Cardiac muscle cell (in vitro differentiated cells and primary cell): Measurements from ENCODE around the gene THRSP. TPM values are rescaled to one million over a fixed set of nuclear protein-coding genes. Genes with fewer than 3 reads are reported as not detected.

ENCODE experiments used
- DNase-seq, 2 donors: peaks; one replicate each; pipeline versions ENCODE4 v3.0.0 to v3.0.0-alpha.2; 2010 to 2017; ENCODE audit warnings: low read depth in 1 of 2, low spot score in 1 of 2
- H3K27ac ChIP-seq: fragments of 200-600 bp; sonication (generic); 2 replicates; pipeline ENCODE4 v1.5.1; 2016
- H3K27me3 ChIP-seq: fragments of 200-600 bp; sonication (generic); 2 replicates; pipeline ENCODE4 v1.6.0; 2016; ENCODE audit warnings: control low read depth
- H3K36me3 ChIP-seq: fragments of 200-600 bp; sonication (generic); 2 replicates; pipeline ENCODE4 v1.5.1; 2016; ENCODE audit warnings: control low read depth
- H3K4me1 ChIP-seq: fragments of 200-600 bp; sonication (generic); 2 replicates; pipeline ENCODE4 v1.8.1; 2017; ENCODE audit warnings: low read depth, mild to moderate bottlenecking, mixed run types
- H3K4me3 ChIP-seq: fragments of 200-600 bp; sonication (generic); 2 replicates; pipeline ENCODE4 v1.5.1; 2016; ENCODE audit warnings: mild to moderate bottlenecking
- H3K9me3 ChIP-seq: fragments of 200-600 bp; sonication (generic); 2 replicates; pipeline ENCODE4 v1.5.1; 2017; ENCODE audit warnings: low read depth, mild to moderate bottlenecking, control low read depth
- polyA plus RNA-seq: library from polyadenylated mRNA; unstranded; fragments of >200 nt; fragmentation: Nextera tagmentation; extraction: Ambion mirVana; gene quantifications from 2 replicates; pipeline ENCODE4 v1.2.1, GENCODE V29; 2016
- total RNA-seq: library from RNA; depleted of rRNA; stranded (reverse); fragments of >200 nt; gene quantifications from 2 replicates; pipeline ENCODE4 v1.2.3, GENCODE V29; 2016
- TF ChIP-seq, protein P1 (sequence below): IDR thresholded peaks from 2 replicates; pipeline ENCODE4 v1.5.1; 2012; ENCODE audit warnings: low read depth, mild to moderate bottlenecking, low read length

THRSP gene
- total and polyA plus RNA-seq, 2 experiments from 2014 or later = not detected

GRCh38 chr11:78078218-78079167 lies 14.8 kb downstream of the THRSP start:
- Histone ChIP-seq H3K36me3 (no peaks in the 10 kb centered on the region), H3K27ac (peak overlapping the region; percentile 95), H3K9me3 (no peaks in the 10 kb centered on the region), H3K27me3 (peaks cover 3% of the 10 kb centered on the region), H3K4me1 (peaks cover 9% of the 10 kb centered on the region), H3K4me3 (peak overlapping the region; percentile 86)
- no peak for DNase-seq
- TF ChIP-seq, protein P1, sequence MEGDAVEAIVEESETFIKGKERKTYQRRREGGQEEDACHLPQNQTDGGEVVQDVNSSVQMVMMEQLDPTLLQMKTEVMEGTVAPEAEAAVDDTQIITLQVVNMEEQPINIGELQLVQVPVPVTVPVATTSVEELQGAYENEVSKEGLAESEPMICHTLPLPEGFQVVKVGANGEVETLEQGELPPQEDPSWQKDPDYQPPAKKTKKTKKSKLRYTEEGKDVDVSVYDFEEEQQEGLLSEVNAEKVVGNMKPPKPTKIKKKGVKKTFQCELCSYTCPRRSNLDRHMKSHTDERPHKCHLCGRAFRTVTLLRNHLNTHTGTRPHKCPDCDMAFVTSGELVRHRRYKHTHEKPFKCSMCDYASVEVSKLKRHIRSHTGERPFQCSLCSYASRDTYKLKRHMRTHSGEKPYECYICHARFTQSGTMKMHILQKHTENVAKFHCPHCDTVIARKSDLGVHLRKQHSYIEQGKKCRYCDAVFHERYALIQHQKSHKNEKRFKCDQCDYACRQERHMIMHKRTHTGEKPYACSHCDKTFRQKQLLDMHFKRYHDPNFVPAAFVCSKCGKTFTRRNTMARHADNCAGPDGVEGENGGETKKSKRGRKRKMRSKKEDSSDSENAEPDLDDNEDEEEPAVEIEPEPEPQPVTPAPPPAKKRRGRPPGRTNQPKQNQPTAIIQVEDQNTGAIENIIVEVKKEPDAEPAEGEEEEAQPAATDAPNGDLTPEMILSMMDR = no peak

- H3K27me3 ChIP-seq = peaks cover 3% of the 10 kb centered on the region
- no peaks in the 10 kb centered on the region for H3K36me3 ChIP-seq
- TF ChIP-seq, protein P1 = peak; percentile 2
- DNase-seq = peak; percentile 86 to 89
- H3K4me1 ChIP-seq = peaks cover 9% of the 10 kb centered on the region
- H3K27ac ChIP-seq = peak within 1 kb of the TSS; percentile 95
- H3K4me3 ChIP-seq = peak within 1 kb of the TSS; percentile 86
- H3K9me3 ChIP-seq = no peaks in the 10 kb centered on the region
Measured at GRCh38 chr11:78079232-78080083, 15.8 kb downstream of the THRSP start, which contains the start of gene NDUFC2. NDUFC2 (minus strand) TSS chr11:78079862; CDS start chr11:78079744, 118 bp downstream.

DNA sequence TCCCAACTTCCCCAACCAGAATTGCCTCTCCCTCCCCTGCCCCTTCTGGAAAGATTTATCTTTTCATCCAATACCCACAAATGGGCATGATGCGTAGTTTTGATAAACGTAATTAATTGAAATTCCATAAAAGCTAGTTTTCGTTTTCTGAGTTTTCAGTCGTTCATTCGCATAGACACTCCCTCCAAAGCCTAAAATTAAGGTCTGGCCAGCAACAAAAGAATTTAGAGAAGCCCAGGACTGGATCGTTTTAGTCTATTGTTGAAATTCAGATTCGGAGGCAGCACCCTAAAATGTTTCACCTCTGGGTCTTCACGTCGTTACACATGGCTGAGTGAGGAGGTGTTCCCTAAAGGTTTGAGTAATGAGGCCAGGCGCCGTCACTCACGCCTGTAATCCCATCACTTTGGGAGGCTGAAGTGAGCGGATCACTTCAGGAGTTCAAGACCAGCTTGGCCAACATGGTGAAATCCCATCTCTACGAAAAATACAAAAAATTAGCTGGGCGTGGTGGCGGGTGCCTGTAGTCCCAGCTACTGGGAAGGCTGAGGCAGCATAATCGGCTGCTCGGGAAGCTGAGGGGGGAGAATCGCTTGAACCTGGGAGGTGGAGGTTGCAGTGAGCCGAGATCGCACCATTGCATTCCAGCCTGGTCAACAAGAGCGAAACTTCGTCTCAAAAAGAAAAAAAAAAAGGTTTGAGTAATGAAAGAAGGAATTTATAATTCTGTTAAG lies 16.6 kb downstream of the THRSP start:
- peak overlapping the region; percentile 86 for H3K4me3 ChIP-seq
- peak overlapping the region; percentile 95 for H3K27ac ChIP-seq
- no peaks in the 10 kb centered on the region for H3K9me3 ChIP-seq
- H3K4me1 ChIP-seq = peaks cover 9% of the 10 kb centered on the region
- TF ChIP-seq, protein P1 = peak; percentile 1
- H3K27me3 ChIP-seq = peaks cover 3% of the 10 kb centered on the region
- DNase-seq = peak in 1 of 2 donors; percentile 20
- no peaks in the 10 kb centered on the region for H3K36me3 ChIP-seq

GRCh38 chr11:78080818-78081495 lies 17.3 kb downstream of the THRSP start:
- no peak overlapping the region for H3K4me3 ChIP-seq

More at GRCh38 chr11:78080818-78081495, 17.3 kb downstream of the THRSP start:
- Histone ChIP-seq H3K27me3 (peaks cover 3% of the 10 kb centered on the region), H3K27ac (no peak overlapping the region), H3K4me1 (peaks cover 9% of the 10 kb centered on the region), H3K9me3 (no peaks in the 10 kb centered on the region), H3K36me3 (no peaks in the 10 kb centered on the region)
- TF ChIP-seq, protein P1 = no peak
- peak in 1 of 2 donors; percentile 93 for DNase-seq
